HG03135 (cell line): ENCODE results near the gene METTL15.
"Not testable (repeated sequence)": the region's sequence is repeated elsewhere in the genome, so short reads cannot be mapped to it uniquely, and the experiment has no call there.

ENCODE experiments used
- ATAC-seq: cut with Tn5 transposase; IDR thresholded peaks from one replicate; pipeline ENCODE4 v1.9.1; 2021; ENCODE audit warnings: mild to moderate bottlenecking, moderate library complexity; ENCODE audit not compliant: unreplicated experiment

METTL15 gene

DNA sequence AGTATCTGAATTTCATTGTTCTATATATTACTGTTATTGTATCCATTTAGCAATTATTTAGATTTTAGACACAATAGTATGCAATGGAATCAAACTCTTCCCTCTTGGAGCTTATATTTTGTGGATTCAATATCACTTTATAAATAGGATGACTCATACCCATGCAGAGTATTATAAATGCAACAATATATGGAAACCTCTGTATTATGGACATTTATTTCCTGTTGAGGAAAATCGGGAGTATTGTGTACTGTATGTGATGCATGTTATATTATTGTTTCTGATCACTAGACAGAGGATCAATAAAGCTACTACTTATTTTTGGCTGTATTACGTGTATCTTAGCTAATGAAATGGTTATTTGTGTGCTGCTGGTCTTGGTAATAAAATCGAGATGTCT is 770 bp downstream of the METTL15 start:
- no peak for ATAC-seq

DNA sequence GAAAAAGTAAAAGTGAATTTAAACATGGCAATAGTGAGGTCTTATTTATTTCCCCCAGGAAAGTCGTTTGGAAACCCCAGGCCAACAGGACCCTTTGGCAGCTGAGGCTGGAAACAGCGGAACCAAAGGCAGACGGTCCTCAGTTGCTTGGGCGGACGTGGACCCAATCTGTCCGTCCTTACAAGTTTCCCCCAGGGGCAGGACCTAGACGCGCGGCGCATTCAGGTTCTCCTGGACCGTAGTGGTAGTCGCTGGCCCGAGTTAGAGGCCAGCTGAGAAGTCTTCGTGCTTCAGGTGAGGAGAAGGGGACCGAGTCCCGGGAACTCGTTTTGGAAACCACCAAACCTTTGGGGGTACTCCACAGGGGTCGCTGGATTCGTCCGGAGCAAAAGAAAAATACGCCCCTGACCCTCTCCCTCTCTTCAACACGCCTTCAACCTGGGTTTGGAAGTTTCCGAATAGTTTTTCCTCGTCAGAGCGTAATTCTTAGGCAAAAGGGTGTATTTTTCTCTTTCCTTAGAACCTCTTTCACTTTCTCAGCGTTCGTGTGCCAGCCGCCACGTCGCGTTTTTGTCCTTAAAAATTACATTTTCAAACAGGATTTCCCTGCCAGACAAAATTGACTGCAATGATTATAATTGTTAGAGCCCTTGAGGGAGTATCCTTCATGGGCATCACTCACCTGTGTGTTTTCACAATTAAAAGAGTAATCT is 2.1 kb downstream of the METTL15 start:
- ATAC-seq: no peak

DNA sequence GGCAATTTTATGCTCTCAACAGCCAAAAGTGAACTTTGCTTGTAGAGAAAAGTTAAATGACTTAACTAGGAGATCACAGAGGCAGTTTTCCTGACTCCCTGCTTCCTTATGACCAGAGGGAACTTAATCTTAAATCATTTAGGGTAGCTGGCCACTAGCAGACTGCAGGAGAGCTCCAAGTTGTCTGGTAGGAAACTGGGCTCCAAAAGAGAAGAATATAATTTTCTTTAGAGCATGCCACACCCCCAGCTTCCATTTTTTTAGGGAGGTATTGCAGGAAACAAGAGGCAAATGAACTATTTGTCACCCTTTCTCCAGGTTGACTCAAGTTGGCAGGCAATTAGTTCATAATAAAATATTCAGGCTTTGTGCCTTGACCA is 2.6 kb downstream of the METTL15 start:
- ATAC-seq: no peak

DNA sequence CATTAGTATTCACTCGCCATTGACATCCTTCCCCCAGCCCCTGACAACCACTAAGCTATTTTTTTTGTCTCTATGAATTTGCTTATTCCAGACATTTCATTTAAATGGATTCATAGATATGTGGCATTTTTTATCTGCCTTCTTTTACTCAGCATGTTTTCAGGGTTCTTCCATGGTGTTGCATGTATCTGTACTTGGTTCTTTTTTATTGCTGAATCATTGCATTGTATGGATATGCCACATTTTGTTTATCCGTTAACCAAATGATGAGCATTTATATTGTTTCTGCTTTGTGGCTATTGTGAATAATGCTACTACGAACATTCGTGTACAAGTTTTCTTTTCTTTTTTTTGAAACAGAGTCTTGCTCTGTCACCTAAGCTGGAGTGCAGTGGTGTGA is 5.9 kb downstream of the METTL15 start:
- ATAC-seq: no peak

DNA sequence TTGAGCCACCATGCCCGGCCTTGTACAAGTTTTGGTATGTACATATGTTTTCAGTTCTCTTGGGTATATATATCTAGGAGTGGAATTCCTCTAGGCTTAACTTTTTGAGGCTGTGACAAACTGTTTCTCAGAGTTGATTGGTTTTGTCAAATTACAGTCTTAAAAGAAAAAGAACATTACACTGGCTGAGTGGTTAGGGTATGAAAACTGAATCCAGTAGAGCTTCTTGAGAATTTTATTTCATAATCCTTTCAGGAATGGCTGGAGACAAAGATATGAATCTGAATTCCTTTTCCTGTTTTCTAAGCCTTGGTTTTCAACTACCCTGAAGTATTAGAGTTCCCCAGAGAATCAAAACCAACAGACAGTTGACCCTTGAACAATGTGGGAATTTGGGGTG is 6.5 kb downstream of the METTL15 start:
- ATAC-seq: no peak

DNA sequence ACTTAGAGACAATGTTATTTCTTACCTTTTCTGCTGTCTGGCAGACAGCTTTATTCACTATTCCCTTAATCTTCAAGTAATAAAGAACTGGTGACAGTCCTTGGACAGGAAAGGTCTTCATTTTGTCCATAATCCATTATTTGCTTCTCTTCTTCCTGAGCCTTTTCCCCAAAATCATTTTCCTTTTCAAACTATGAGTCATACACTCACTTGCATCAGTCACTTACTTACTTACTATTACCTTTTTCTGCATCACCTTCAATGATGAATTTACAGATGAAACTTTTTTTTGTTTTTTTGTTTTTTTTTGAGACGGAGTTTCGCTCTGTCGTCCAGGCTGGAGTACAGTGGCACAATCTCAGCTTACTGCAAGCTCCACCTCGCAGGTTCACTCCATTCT is 9.5 kb downstream of the METTL15 start:
- no peak for ATAC-seq

DNA sequence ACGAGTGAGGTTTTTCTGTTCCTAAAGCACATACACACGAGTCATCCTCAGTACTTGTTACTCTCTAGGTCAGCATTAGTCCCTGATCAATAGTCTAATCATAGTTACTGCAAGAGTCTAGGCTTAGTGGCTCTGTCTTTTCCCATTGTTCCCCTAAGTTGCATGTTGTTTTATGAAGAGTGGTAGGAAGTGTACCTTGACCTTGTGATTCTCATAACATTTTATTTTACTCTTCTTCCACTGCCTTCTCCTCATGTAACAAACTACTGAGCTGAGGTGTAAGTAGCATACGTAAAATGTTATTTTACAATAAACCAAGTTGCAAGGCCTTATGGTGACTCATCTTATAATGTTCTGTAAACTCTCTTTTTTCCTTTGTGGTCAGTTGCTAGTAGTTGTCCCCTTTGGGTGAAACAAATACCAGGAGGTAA is 15.0 kb downstream of the METTL15 start:
- no peak for ATAC-seq

DNA sequence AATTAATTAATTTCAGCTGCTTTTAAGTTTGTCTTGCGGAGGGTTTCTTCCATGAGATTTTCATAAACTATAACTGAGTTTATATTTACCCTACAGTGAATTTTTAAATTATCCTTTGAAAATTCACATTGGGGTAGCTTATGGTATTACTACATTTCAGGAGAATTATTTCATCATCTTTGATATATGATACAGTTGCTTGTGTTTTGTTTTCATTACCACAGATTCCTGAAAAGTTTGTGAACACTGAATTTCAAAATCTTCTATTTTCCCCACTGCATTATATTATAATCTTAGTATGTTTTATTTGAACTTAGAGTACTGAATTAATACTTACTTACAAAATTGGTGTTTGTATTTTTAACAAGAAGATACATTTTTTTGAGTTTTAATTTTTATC is 24.4 kb downstream of the METTL15 start:
- no peak for ATAC-seq

DNA sequence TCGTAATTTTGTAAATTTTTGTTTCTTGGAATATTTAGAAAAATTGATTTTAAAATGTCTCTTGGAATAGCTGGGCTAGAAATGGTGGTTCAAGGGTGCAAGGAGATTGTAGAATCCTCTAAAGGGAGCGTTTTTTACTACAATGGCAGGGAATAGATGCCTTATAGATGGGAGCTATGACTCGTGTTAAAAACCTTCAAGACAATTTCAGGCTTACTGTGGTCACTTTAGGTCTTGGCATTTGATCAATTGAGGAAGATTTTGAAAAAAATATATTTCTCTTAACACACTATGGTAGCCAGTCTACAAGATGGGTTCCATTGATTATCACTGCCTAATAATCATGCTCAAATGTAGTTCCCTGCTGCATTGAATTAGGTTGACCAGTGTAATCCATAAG is 25.0 kb downstream of the METTL15 start:
- no peak for ATAC-seq

DNA sequence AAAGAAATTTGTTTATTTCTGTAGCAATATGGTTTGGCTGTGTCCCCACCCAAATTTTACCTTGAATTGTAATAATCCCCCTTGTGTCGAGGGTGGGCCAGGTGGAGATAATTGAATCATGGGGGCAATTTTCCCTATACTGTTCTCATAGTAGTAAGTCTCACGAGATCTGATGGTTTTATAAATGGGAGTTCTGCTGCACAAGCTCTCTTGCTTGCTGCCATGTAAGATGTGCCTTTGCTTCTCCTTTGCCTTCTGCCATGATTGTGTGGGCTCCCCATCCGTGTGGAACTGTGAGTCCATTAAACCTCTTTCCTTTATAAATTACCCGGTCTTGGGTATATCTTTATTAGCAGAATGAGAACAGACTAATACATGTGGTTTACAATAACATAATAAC is 28.0 kb downstream of the METTL15 start:
- not testable (repeated sequence) for ATAC-seq

DNA sequence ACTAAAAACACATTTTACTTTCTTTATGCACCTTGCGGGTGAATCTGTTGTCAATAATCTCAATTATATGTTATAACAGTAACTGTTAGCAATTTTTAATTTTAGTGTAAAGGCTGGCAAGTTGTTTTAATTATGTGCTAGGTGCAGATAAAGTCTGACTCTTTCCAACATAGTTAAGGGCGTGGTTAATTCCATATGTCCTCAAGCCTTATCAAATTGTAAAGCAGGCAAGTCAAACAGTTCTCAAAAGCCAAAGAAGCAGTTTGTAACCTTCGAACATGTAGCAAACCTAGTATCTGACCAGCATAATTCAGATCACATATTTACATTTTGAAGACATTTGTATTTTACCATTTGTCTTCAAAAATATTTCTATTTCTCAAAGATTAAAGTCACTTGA is 29.2 kb downstream of the METTL15 start:
- no peak for ATAC-seq

DNA sequence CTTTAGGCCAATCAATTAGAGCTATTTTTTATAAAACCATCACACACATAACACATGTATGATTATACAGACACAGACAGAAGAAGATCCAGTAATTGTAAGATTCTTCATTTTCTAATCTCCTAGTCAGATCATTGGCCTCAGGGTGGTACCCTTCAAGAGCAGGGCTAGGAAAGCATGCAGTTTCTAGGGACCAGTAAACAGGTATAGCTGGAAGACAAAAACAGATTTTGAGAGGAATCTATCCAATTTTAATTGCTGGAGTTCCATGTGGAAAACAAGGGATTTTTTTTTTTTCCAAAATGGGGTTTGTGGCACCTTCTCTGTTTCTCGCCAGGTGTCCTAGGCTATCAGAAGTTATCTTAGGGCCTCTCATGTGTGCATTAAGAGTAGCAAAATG is 29.6 kb downstream of the METTL15 start:
- ATAC-seq: no peak

DNA sequence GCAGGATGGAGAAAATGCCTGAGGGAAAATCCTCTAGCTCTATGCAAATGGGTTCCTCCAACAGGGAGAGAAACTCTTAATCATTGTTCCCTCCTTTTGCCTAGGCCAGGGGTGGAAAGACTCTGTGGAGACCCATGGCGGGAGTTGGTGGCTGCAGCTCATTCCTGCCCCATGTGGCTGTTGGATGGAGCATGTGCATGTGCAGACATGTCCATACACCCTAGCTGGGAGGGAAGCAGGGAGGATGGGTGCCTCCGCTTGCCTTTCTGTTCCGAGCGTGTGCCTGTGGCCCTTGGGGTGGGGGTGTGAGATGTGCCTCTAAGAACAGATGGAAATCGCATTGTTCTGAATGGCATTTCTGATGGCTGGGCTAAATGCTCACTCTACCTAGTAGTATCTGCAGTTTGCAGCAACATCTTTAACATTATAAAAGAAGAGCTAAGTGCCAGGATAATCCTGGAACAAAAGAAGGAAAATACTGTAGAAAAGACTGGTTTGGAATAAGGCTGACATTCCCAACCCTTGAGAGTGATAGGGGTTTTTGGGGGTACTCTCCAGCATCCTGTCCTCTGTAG is 31.7 kb downstream of the METTL15 start:
- no peak for ATAC-seq

DNA sequence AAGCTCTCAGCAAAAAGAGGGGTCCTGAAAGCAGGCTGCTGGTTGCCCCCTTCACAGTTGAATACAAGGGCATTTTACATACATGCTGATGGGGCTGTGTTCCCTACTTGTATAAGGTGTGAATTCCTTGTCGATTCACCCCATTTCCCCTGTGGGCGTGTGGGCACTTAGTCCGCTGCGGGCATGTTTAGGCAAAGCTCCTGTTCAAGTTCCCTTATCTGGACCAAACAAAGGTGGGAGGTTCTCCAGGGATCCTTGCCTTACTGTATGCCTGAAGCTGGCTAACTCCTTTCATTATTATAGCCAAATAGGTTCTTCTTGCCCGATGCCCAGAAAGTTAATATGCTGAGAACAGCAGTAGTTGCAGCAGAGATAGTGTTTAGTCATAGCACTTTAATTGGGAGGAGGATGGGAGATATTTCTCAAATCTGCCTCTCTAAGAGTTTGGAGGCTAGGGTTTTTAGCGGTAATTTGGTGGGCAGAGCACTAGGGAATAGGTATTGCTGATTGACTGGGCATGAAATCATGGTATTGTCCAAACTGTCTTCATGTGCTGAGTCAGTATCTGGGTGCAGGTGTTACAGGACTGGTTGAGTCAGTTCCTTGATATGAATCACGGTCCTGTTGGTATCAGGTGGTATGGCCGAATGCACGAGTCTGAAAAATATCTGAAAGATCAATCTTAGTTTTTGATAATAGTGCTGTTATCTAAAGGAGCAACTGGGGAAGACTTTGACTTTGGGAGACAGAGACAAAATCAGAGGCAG is 32.7 kb downstream of the METTL15 start:
- ATAC-seq: no peak

DNA sequence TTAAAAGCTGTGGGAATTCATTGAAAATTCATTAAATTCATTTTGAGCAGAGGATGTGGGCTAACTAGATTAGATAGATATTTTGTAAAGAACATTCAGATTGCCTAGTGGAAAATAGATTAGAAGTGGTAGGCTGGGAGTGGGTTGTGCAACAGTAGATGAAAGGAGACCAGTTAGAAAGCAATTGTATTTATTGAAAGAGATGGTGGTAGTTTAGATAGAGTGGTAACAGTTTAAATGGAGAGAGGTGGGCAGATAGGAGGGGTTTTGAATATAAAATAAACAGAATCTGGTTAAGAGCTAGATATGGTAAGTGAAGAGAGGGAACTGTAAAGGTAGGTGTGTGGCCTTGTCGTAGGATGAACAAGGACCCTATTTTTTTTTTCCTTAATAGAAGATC is 34.5 kb downstream of the METTL15 start:
- no peak for ATAC-seq

DNA sequence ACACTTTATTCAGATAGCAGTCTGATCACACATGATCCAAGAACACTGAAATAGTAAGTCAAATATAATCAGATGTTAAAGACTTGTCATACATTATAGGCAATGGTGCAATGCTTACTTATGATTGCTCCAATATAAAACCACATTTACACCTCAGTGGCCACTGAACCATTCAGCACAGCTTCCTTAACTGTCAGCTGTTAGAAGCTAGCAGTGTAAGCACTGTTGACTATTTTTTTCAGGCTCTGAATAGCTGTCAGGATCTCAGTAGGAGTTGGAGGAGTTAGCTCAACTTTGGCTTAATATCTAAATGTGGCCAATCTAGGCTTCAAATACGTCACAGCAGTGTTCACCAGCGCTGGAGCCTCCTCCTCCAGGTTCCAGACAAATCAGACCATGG is 36.6 kb downstream of the METTL15 start:
- ATAC-seq: no peak

DNA sequence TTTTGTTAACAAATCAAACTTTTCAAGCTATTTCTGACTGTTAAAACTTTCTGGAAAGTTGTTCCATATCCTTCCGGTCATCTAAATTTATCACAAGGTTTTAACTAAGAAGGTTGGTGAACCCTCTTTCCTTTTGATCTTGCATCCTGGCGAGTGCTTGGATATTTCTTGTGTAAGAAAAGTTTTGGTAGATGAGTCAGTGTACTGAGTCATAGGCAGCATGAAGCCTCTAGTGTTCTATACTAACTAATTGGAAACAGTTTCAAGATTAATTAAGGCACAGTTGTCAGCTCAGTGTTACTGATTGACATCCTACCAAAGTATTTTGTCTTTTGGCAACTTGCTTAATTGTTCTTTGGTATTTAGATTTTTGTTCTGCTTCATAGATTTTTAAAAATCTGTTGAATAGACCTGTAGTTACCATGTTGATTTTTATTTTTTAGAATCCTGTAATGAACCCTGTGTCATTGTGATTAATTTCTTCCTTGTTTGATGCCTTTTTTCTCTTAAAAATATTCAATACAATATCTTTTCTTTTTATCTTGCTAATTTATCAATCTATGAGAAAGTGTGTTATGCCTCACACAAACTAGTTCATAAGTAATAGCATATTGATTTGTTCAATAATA is 38.0 kb downstream of the METTL15 start:
- ATAC-seq: no peak

DNA sequence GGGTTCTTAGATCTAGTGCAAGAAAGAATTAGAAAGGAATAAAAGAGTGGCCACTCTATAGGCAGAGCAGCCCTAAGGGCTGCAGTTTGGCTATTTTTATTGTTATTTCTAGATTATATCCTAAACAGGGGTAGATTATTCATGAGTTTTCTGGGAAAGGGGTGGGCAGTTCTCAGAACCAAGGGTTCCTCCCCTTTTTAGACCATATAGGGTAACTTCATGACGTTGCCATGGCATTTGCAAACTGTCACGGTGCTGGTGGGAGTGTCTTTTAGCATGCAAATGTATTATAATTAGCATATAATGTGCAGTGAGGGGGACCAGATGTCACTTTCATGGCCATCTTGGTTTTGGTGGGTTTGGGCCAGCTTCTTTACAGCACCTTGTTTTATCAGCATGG is 44.6 kb downstream of the METTL15 start:
- ATAC-seq: no peak

DNA sequence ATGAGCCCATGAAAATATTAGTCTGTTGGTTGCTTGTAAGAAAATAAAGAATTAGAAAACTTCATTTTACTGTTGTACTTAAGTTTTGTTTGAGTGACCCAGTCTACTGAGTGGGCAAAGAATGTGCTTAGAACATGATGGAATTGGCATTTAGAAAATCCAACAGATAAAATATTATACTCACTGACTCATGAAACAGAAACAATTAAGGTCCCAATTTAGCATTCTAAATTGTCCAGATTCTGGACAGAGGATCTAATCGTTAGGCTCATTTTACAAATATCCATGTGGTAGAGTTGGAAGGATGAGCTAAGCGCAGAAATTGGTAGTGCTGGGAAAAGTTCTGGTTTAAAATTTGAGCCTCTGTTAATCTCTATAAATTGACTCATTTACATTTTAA is 45.4 kb downstream of the METTL15 start:
- ATAC-seq: no peak

DNA sequence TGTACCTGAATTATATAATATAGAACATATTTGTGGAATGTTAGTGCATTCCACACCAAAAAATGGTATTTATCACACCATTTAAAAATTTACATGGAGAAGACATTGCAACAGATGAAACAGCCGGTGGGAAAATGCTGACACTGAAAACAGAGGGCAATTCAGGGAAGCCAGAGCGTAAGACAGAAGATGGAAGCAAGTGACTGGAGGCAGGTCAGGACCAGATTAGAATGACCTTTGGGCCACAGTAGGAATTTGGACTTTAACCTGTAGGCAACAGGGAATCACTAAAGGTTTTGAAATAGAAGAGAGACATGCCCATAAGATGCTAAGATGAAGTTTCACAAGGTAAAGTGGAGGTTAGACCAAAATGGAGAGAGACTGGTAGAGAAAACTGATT is 60.5 kb downstream of the METTL15 start:
- no peak for ATAC-seq

DNA sequence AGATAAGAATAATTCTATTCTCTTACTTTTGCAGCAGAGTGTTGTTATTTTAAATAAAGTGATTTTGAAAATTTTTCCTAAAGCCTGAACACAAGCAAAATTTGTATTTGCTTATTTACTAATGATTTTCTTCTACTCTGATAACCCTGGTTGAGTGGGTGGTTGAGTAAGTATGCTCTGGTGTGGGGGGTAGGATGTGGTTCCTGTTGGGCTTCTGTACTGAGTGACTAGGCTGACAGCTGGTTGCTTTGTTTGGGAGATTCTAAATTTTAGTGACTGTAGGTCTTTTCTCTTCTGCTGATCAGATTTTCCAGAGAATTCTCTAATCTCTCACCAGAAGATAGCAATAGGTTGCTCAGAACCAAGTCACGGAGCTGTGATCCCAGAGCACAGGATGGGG is 61.6 kb downstream of the METTL15 start:
- no peak for ATAC-seq

DNA sequence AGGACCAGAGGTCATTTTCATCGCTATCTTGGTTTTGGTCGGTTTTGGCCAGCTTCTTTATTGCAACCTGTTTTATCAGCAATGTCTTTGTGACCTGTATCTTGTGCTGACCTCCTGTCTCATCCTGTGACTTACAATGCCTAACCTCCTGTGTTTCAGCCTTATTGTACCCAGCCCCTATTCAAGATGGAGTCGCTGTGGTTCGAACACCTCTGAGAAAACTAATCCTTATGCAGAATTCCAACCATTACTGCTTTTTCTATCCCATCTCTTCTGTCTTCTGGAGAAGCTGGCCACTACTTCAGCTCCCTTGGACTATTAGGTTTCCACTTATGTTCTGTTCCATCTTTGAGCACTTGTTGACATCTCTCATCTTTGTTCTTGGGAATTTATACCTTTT is 62.6 kb downstream of the METTL15 start:
- no peak for ATAC-seq
